Mucosa of gallbladder (tissue), 1 donor: Measurements from ENCODE around the gene TNFSF11. TPM values are rescaled to one million over a fixed set of nuclear protein-coding genes. Genes with fewer than 3 reads are reported as not detected.
"Not testable (repeated sequence)": the region's sequence is repeated elsewhere in the genome, so short reads cannot be mapped to it uniquely, and the experiment has no call there.

Experiments
- DNase-seq: peaks from one replicate; pipeline ENCODE4 v3.0.0-alpha.2; 2020; ENCODE audit warnings: low spot score
- total RNA-seq: library from RNA; stranded (reverse); gene quantifications from one replicate; pipeline ENCODE4 v1.2.1, GENCODE V29; 2021
- donor health status: DM: no; HTN: no; CAD: no.

The TNFSF11 gene
- total RNA-seq: 0.95 TPM

DNA sequence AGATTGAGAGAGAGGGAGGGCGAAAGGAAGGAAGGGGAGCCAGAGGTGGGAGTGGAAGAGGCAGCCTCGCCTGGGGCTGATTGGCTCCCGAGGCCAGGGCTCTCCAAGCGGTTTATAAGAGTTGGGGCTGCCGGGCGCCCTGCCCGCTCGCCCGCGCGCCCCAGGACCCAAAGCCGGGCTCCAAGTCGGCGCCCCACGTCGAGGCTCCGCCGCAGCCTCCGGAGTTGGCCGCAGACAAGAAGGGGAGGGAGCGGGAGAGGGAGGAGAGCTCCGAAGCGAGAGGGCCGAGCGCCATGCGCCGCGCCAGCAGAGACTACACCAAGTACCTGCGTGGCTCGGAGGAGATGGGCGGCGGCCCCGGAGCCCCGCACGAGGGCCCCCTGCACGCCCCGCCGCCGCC is at the start of gene TNFSF11:
TNFSF11 (plus strand) TSS at position 142 of the 400 bp plus-strand sequence; CDS start at position 294, 152 bp downstream.
- DNase-seq: no peak

GRCh38 chr13:42524487-42525034 is 49.4 kb upstream of the TNFSF11 start:
- peak; percentile 81 for DNase-seq

- no peak for DNase-seq
Observed at GRCh38 chr13:42525035-42525504, 48.9 kb upstream of the TNFSF11 start.

GRCh38 chr13:42526276-42526675 is 47.7 kb upstream of the TNFSF11 start:
- DNase-seq: no peak

- no peak for DNase-seq
Observed at GRCh38 chr13:42526804-42527203, 47.1 kb upstream of the TNFSF11 start.

DNA sequence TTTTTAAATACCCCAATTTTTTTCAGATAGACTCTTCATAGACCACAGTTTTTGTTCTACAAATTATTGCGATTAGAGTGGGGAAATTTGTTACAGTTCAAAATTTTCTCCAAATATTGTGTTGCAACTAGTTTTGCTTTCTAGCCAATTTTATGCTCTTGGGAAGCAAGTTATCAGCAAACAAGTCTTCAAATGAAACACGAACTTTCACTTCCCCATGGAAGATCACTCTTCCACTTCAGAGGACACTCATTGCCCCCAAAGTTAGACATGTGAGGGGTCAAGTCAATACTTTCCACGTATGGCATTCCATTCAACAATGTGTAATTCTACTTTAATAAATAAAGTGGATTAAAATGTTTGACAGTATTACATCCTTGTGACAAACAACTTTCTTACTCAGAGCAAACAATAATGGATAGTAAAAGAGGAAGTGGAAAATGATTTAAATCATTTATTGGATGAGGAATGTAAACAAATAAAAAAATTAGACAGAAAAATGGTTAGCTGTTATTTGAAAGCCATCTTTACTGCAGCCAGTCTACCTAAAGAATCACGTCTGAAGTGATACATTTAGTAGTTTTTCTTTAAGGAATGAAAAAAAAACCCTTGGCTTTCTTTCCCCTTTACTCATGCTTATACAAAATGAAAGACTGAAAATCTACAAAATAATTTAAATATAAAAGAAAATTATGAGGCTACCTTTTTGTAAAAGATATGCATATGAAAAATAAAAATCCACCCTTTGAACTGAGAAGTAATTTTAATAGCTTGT is 41.2 kb upstream of the TNFSF11 start:
- DNase-seq: no peak

GRCh38 chr13:42533336-42533591 is 40.7 kb upstream of the TNFSF11 start:
- no peak for DNase-seq

DNA sequence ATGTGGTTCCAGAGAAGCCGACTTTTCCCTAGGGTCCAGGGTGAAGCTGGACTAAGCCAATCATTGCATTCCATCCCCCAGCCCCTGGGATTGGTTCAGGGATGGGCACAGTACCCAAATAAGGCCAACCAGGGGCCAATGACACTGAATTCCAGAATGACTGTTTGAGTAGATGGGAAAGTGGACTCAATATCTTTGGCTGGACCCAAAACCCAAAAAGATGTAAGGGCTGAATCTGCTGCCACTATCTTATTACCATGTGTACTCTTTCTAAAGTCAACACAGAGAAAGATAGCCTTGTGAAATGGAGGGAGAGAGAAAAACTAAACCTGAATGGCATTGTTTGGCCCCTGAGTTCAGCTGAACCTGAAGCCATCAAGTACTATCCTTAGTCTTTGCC is 39.2 kb upstream of the TNFSF11 start:
- DNase-seq: no peak

- DNase-seq: no peak
Observed at GRCh38 chr13:42538996-42539395, 35.0 kb upstream of the TNFSF11 start.

GRCh38 chr13:42539670-42540069 is 34.3 kb upstream of the TNFSF11 start:
- DNase-seq: no peak

GRCh38 chr13:42543215-42543797 is 30.6 kb upstream of the TNFSF11 start:
- no peak for DNase-seq

- DNase-seq: no peak
Observed at GRCh38 chr13:42544246-42544926, 29.6 kb upstream of the TNFSF11 start.

DNA sequence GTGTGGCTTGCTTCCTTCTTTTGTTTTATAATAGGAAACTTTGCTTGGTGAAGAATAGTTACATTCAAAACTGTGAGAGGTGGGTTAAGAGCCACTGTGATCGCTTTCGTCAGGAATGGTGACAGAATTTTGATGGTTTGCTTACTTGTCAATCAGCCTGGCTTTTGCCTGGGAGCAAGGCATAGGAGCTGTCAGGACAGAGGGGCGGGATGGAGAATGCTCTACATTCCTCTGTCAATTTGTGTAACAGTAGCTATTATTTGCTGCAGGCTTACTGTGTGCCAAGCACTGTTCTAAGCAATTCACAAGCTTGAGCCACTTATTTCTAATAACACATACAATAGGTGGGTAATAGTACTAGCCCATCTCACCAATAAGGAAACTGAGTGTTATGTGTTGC is 28.1 kb upstream of the TNFSF11 start:
- no peak for DNase-seq

DNA sequence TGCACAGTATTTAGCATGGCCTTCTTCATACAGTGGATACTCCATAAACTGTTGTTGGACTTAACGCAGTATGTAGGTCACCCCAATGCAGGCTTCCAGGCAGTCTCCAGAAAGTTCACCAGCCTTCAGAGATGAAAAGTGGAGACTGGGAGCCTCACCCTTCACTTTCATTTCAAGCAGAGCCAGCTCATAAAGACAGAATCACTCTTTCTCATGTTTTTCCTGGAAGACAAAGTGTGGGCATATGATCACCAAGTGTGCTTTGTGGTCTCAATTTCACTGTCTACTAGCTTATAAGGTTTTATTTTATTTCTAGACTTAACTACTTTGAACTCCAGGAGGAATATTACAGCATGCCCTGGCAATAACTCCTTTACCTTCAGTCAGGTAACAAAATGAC is 26.3 kb upstream of the TNFSF11 start:
- no peak for DNase-seq

GRCh38 chr13:42548731-42549551 is 25.0 kb upstream of the TNFSF11 start:
- DNase-seq: peak; percentile 27

DNA sequence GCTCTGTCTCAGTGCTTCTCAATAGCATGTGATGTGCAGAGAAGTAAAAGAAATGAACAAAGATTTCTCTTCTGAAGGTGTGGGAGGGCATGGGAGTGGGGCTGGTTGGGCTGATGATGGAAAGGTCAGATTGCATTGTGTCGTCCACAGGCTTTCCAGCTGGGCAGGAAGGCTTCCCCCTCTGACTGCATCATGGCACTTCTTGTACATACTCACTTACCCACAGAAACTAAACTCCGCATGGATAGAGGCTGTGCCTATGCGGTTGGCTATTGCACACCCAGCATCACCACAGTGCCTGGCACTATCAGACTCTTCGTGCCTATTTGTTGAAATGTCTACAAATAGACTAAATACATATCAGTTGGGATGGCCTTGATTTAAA is 24.4 kb upstream of the TNFSF11 start:
- DNase-seq: no peak

DNA sequence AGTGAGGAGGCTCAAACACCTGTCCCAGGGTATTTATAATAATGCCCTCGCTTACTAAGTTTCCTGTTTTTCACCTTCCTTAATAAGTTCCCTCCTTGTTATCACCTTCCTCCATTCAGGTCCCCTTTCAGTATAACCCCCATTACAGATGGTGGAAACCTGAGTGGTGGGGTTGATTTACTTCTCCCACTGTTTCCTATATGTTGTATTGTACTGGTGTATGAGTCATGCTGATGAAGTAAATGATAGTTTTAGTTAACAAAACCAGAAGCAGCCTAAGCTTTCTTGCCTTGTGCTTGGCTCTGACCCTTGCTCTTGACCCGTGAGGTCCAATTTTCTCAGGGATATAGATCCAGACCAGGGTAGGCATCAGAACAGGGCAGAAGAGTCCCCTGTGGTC is 22.3 kb upstream of the TNFSF11 start:
- no peak for DNase-seq

- no peak for DNase-seq
Observed at GRCh38 chr13:42553098-42554046, 20.6 kb upstream of the TNFSF11 start.

- no peak for DNase-seq
Observed at GRCh38 chr13:42559057-42559456, 14.9 kb upstream of the TNFSF11 start.

- DNase-seq: not testable (repeated sequence)
Observed at GRCh38 chr13:42559573-42560218, 14.3 kb upstream of the TNFSF11 start.
